K562 (cell line): ENCODE results near the gene TEAD4. TPM values are rescaled to one million over a fixed set of nuclear protein-coding genes. Genes with fewer than 3 reads are reported as not detected.

Experiments
- ATAC-seq: fragments of 200-7000 bp; cut with Tn5 transposase; 3 replicates; pipeline ENCODE4 v1.9.1; 2020; ENCODE audit warnings: moderate library complexity
- BruUV-seq: library from RNA; stranded (reverse); fragments of 400-500 nt; replicated peaks from 2 replicates; lab custom pipeline; 2021; lab: Mats Ljungman, UMichigan
- CTCF ChIA-PET: fragments of 300-600 bp; formaldehyde crosslinking; extraction: SDS; loops from one replicate; lab custom pipeline; 2021; ENCODE audit warnings: low intra/inter-chr PET ratio; lab: Yijun Ruan, JAX
- POLR2A ChIA-PET: fragments of 300-600, 350-650 bp; sonication (Branson Sonifier 250); formaldehyde crosslinking; extraction: SDS; loops from one replicate; lab custom pipeline; 2021; ENCODE audit warnings: antibody characterized with exemption, inconsistent platforms; lab: Yijun Ruan, JAX
- DNase-seq, 4 experiments: peaks; one replicate each; pipeline versions ENCODE4 v3.0.0 to v3.0.0-alpha.2; 2011 to 2018; ENCODE audit warnings: low spot score in 3 of 4, mixed read lengths in 3 of 4; ENCODE audit errors: extremely low read depth in 1 of 4
- FAIRE-seq: peaks from 2 replicates; lab custom pipeline; 2011; peaks lifted over from hg19 to GRCh38; lab: Jason Lieb, UNC
- H2AFZ ChIP-seq: 2 replicates; pipeline ENCODE4 v1.6.0; 2011; ENCODE audit warnings: low read depth, low read length, control low read depth, inconsistent platforms
- H3K27ac ChIP-seq: fragments of 200-600 bp; 3 replicates; pipeline ENCODE4 v1.8.0; 2011; ENCODE audit warnings: low read depth, mild to moderate bottlenecking, control low read depth, inconsistent platforms, low read length, moderate library complexity, mixed read lengths; ENCODE audit errors: extremely low read depth
- H3K27me3 ChIP-seq, 2 experiments: fragments of 300-600 bp in 1 of 2; 2 replicates in 1 of 2; 3 replicates in 1 of 2; pipeline versions ENCODE4 v1.6.0 to v1.8.0; 2011; ENCODE audit warnings: inconsistent platforms in 2 of 2, low read length in 2 of 2, mild to moderate bottlenecking in 1 of 2, mixed read lengths in 1 of 2, moderate library complexity in 1 of 2; ENCODE audit not compliant: control insufficient read depth in 2 of 2, insufficient read depth in 2 of 2
- H3K36me3 ChIP-seq: fragments of 300-600 bp; 3 replicates; pipeline ENCODE4 v1.8.0; 2011; ENCODE audit warnings: mild to moderate bottlenecking, low read length, inconsistent platforms; ENCODE audit not compliant: control insufficient read depth, insufficient read depth
- H3K4me1 ChIP-seq, 2 experiments: fragments of 200-600 bp in 1 of 2; replicated peaks in 1 of 2; 2 replicates in 1 of 2; 3 replicates in 1 of 2; pipeline versions ENCODE4 v1.5.1 to v1.8.0; 2011; ENCODE audit warnings: inconsistent platforms in 2 of 2, low read length in 2 of 2, mild to moderate bottlenecking in 1 of 2, mixed read lengths in 1 of 2, moderate library complexity in 1 of 2; ENCODE audit not compliant: control insufficient read depth in 2 of 2, insufficient read depth in 2 of 2
- H3K4me2 ChIP-seq: 2 replicates; pipeline ENCODE4 v1.6.1; 2011; ENCODE audit warnings: low read length, control low read depth, inconsistent platforms, mixed read lengths; ENCODE audit not compliant: insufficient read depth
- H3K4me3 ChIP-seq: fragments of 200-600 bp; sonication (generic), shearing (Covaris generic); 2 replicates; pipeline ENCODE4 v1.5.1; 2016; ENCODE audit warnings: control low read depth, inconsistent platforms
- H3K79me2 ChIP-seq: fragments of 200-600 bp; 3 replicates; pipeline ENCODE4 v1.8.0; 2011; ENCODE audit warnings: low read length, inconsistent platforms; ENCODE audit not compliant: control insufficient read depth, insufficient read depth
- H3K9ac ChIP-seq, 2 experiments: 2 replicates each; pipeline versions ENCODE4 v1.6.0 to v1.6.1; 2011; ENCODE audit warnings: low read depth in 2 of 2, low read length in 2 of 2, control low read depth in 1 of 2, inconsistent platforms in 1 of 2, mild to moderate bottlenecking in 1 of 2, mixed read lengths in 1 of 2; ENCODE audit not compliant: insufficient read depth in 1 of 2
- H3K9me1 ChIP-seq: one replicate; pipeline ENCODE4 v1.6.0; 2011; ENCODE audit warnings: inconsistent platforms, mild to moderate bottlenecking, low read length, moderate library complexity; ENCODE audit not compliant: control insufficient read depth, insufficient read depth
- H3K9me3 ChIP-seq: replicated peaks from 2 replicates; pipeline ENCODE4 v1.5.1; 2011; ENCODE audit warnings: low read depth, low read length, inconsistent platforms; ENCODE audit not compliant: control insufficient read depth, insufficient read depth
- H4K20me1 ChIP-seq: replicated peaks from 2 replicates; pipeline ENCODE4 v1.6.1; 2011; ENCODE audit warnings: low read length, inconsistent platforms, mixed read lengths; ENCODE audit not compliant: control insufficient read depth, insufficient read depth
- BACH1 ChIP-seq: fragments of 200-800 bp; sonication (Bioruptor generic); IDR thresholded peaks from 2 replicates; pipeline ENCODE4 v1.6.1; 2016; ENCODE audit warnings: missing genetic modification characterization, missing compliant biosample characterization
- BRD9 ChIP-seq: fragments of 450-650 bp; IDR thresholded peaks from 2 replicates; pipeline ENCODE4 v1.6.1; 2018; ENCODE audit warnings: low read depth; ENCODE audit not compliant: partially characterized antibody
- MEIS2 ChIP-seq: fragments of 450-650 bp; IDR thresholded peaks from 2 replicates; pipeline ENCODE4 v1.6.1; 2014; ENCODE audit warnings: mild to moderate bottlenecking; ENCODE audit not compliant: partially characterized antibody
- NCOA6 ChIP-seq: fragments of 450-650 bp; IDR thresholded peaks from 2 replicates; pipeline ENCODE4 v1.6.1; 2017; ENCODE audit warnings: mild to moderate bottlenecking
- NR2C1 ChIP-seq, 2 experiments: fragments of 450-650 bp; IDR thresholded peaks; 2 replicates each; pipeline ENCODE4 v1.6.1; 2017; ENCODE audit warnings: mild to moderate bottlenecking in 2 of 2, antibody characterized with exemption in 1 of 2, inconsistent platforms in 1 of 2, missing compliant biosample characterization in 1 of 2, missing genetic modification characterization in 1 of 2
- RBM15 ChIP-seq: fragments of 200-400 bp; formaldehyde crosslinking; IDR thresholded peaks from 2 replicates; pipeline ENCODE4 v1.6.1; 2018; ENCODE audit warnings: mild to moderate bottlenecking, low read length, moderate library complexity; ENCODE audit not compliant: insufficient read depth
- U2AF1 ChIP-seq: fragments of 200-400 bp; formaldehyde crosslinking; optimal IDR thresholded peaks from 2 replicates; pipeline ENCODE3; 2017; ENCODE audit warnings: mild to moderate bottlenecking, low read depth, low read length, moderate library complexity
- ZNF133 ChIP-seq: fragments of 250-450 bp; sonication (Bioruptor Pico); IDR thresholded peaks from 2 replicates; pipeline ENCODE4 v1.4.0; 2020; ENCODE audit warnings: mild to moderate bottlenecking
- ZNF23 ChIP-seq: fragments of 250-450 bp; sonication (Bioruptor Pico); IDR thresholded peaks from 2 replicates; pipeline ENCODE4 v1.4.0; 2020; ENCODE audit warnings: mild to moderate bottlenecking
- WGBS: fragments of 100-300 bp; shearing (Covaris generic); methylation state at CpG from one replicate; pipeline ENCODE4 v1.1.6; 2016; ENCODE audit warnings: low coverage, mixed read lengths; ENCODE audit not compliant: insufficient coverage; ENCODE audit errors: missing lambda C conversion rate; 5-methylcytosine and 5-hydroxymethylcytosine counted together
- in situ Hi-C: fragments of 300-500 bp; cut with MboI; formaldehyde crosslinking; loops from 4 replicates; pipeline ENCODE4 v1.15.0; 2018; ENCODE audit warnings: inconsistent platforms, mixed read lengths
- intact Hi-C: fragments of 100-400 bp; cut with micrococcal nuclease; formaldehyde crosslinking; loops from 2 replicates; pipeline ENCODE4 v1.14.2; 2022
- polyA plus RNA-seq, 8 experiments: library from polyadenylated mRNA; depleted of rRNA in 4 of 8; stranded (reverse) in 5 of 8; unstranded in 3 of 8; fragments of >200 nt; fragmentation: Nextera tagmentation in 2 of 8; fragmentation: Illumina TruSeq in 1 of 8; extraction: Ambion mirVana in 2 of 8; extraction: Trizol in 1 of 8; gene quantifications; 2 replicates each; pipeline versions ENCODE4 v1.2.1 to v1.2.3, GENCODE V29; 2011 to 2014; ENCODE audit warnings: inconsistent platforms in 1 of 8, missing spikeins in 1 of 8
- total RNA-seq, 7 experiments: library from RNA; depleted of rRNA in 6 of 7; stranded (reverse); fragments of >200 nt in 6 of 7; fragmentation: Illumina TruSeq in 2 of 7; extraction: Trizol in 2 of 7; gene quantifications; 2 replicates each; pipeline versions ENCODE4 v1.2.1 to v1.2.3, GENCODE V29; 2011 to 2021; ENCODE audit warnings: low replicate concordance in 1 of 7
- TF ChIP-seq, protein P1 (sequence below): fragments of 450-650 bp; formaldehyde crosslinking; IDR thresholded peaks from 2 replicates; pipeline ENCODE4 v1.4.0; 2020; ENCODE audit warnings: mild to moderate bottlenecking, moderate library complexity
- TF ChIP-seq, protein P2 (sequence below): fragments of 200-600 bp; sonication (generic); IDR thresholded peaks from one replicate; pipeline ENCODE4 v1.6.1; 2012; ENCODE audit warnings: mild to moderate bottlenecking, low read depth, low read length, inconsistent platforms

TEAD4 gene
- total and polyA plus RNA-seq, 9 of the 15 experiments (the other 6 are each of a cell fraction or from before 2014, with no cell fraction given): 0.82 to 40.0 (median 17.0) TPM

DNA sequence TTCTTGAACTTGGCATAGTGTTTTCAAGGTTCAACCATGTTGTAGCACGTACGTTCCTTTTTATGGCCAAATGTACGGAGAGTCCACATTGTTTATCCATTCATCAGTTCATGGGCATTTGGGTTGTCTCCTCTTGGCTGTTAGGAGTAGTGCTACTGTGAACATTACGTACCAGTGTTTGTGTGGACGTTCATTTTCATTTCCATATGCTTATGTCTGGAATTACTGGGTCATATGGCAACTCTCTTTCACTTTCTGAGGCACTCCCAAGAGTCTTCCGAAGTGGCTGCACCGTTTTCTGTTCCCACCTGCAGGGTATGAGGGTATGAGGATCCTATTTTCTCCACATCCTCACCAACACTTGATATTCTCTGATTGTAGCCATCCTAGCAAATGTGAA, 68.9 kb downstream of the TEAD4 start:
- no peak overlapping the region for H3K4me3 ChIP-seq
- H4K20me1 ChIP-seq: no peaks in the 10 kb centered on the region
- POLR2A ChIA-PET: interaction anchor here (1.0 kb wide), 1 partner anchor 33 kb away, joined by 3 read pairs; no protein-coding TSS in a partner anchor
- H3K79me2 ChIP-seq: no peaks in the 10 kb centered on the region
- H3K36me3 ChIP-seq: peaks cover 30% of the 10 kb centered on the region; the same call in 2 of the 3 replicates
- no peaks in the 10 kb centered on the region for H3K9me3 ChIP-seq
- in situ Hi-C loops: no loop called here
- no TSS peak for BruUV-seq
- no peaks in the 10 kb centered on the region for H3K27me3 ChIP-seq
- no peak overlapping the region for H3K9ac ChIP-seq
- no peak overlapping the region for H3K27ac ChIP-seq
- H2AFZ ChIP-seq: no peak overlapping the region
- FAIRE-seq (no peak), ATAC-seq (no peak), DNase-seq (no peak)
- WGBS: 79% methylated on average over 7 of the region's 7 CpGs
- no peak overlapping the region for H3K4me2 ChIP-seq
- CTCF ChIA-PET: no interaction called here
- intact Hi-C loops: no loop called here
- no peaks in the 10 kb centered on the region for H3K9me1 ChIP-seq
- H3K4me1 ChIP-seq: peaks cover 0 to 8% of the 10 kb centered on the region in 2 experiments; a peak in 2 of 5 replicates
- TF ChIP-seq ZNF133 (CRISPR knock-in tag): no peak
- no peak for TF ChIP-seq BRD9
- TF ChIP-seq ZNF23 (CRISPR knock-in tag): no peak
- TF ChIP-seq, protein P1, sequence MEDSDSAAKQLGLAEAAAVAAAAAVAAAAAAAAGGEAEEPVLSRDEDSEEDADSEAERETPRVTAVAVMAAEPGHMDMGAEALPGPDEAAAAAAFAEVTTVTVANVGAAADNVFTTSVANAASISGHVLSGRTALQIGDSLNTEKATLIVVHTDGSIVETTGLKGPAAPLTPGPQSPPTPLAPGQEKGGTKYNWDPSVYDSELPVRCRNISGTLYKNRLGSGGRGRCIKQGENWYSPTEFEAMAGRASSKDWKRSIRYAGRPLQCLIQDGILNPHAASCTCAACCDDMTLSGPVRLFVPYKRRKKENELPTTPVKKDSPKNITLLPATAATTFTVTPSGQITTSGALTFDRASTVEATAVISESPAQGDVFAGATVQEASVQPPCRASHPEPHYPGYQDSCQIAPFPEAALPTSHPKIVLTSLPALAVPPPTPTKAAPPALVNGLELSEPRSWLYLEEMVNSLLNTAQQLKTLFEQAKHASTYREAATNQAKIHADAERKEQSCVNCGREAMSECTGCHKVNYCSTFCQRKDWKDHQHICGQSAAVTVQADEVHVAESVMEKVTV: no peak
- TF ChIP-seq, protein P2, sequence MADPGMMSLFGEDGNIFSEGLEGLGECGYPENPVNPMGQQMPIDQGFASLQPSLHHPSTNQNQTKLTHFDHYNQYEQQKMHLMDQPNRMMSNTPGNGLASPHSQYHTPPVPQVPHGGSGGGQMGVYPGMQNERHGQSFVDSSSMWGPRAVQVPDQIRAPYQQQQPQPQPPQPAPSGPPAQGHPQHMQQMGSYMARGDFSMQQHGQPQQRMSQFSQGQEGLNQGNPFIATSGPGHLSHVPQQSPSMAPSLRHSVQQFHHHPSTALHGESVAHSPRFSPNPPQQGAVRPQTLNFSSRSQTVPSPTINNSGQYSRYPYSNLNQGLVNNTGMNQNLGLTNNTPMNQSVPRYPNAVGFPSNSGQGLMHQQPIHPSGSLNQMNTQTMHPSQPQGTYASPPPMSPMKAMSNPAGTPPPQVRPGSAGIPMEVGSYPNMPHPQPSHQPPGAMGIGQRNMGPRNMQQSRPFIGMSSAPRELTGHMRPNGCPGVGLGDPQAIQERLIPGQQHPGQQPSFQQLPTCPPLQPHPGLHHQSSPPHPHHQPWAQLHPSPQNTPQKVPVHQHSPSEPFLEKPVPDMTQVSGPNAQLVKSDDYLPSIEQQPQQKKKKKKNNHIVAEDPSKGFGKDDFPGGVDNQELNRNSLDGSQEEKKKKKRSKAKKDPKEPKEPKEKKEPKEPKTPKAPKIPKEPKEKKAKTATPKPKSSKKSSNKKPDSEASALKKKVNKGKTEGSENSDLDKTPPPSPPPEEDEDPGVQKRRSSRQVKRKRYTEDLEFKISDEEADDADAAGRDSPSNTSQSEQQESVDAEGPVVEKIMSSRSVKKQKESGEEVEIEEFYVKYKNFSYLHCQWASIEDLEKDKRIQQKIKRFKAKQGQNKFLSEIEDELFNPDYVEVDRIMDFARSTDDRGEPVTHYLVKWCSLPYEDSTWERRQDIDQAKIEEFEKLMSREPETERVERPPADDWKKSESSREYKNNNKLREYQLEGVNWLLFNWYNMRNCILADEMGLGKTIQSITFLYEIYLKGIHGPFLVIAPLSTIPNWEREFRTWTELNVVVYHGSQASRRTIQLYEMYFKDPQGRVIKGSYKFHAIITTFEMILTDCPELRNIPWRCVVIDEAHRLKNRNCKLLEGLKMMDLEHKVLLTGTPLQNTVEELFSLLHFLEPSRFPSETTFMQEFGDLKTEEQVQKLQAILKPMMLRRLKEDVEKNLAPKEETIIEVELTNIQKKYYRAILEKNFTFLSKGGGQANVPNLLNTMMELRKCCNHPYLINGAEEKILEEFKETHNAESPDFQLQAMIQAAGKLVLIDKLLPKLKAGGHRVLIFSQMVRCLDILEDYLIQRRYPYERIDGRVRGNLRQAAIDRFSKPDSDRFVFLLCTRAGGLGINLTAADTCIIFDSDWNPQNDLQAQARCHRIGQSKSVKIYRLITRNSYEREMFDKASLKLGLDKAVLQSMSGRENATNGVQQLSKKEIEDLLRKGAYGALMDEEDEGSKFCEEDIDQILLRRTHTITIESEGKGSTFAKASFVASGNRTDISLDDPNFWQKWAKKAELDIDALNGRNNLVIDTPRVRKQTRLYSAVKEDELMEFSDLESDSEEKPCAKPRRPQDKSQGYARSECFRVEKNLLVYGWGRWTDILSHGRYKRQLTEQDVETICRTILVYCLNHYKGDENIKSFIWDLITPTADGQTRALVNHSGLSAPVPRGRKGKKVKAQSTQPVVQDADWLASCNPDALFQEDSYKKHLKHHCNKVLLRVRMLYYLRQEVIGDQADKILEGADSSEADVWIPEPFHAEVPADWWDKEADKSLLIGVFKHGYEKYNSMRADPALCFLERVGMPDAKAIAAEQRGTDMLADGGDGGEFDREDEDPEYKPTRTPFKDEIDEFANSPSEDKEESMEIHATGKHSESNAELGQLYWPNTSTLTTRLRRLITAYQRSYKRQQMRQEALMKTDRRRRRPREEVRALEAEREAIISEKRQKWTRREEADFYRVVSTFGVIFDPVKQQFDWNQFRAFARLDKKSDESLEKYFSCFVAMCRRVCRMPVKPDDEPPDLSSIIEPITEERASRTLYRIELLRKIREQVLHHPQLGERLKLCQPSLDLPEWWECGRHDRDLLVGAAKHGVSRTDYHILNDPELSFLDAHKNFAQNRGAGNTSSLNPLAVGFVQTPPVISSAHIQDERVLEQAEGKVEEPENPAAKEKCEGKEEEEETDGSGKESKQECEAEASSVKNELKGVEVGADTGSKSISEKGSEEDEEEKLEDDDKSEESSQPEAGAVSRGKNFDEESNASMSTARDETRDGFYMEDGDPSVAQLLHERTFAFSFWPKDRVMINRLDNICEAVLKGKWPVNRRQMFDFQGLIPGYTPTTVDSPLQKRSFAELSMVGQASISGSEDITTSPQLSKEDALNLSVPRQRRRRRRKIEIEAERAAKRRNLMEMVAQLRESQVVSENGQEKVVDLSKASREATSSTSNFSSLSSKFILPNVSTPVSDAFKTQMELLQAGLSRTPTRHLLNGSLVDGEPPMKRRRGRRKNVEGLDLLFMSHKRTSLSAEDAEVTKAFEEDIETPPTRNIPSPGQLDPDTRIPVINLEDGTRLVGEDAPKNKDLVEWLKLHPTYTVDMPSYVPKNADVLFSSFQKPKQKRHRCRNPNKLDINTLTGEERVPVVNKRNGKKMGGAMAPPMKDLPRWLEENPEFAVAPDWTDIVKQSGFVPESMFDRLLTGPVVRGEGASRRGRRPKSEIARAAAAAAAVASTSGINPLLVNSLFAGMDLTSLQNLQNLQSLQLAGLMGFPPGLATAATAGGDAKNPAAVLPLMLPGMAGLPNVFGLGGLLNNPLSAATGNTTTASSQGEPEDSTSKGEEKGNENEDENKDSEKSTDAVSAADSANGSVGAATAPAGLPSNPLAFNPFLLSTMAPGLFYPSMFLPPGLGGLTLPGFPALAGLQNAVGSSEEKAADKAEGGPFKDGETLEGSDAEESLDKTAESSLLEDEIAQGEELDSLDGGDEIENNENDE: no peak
- TF ChIP-seq NCOA6: no peak
- TF ChIP-seq BACH1 (tag): no peak
- TF ChIP-seq RBM15: no peak
- TF ChIP-seq U2AF1: no peak
- TF ChIP-seq NR2C1 (IDR thresholded peaks at IDR 0.05): no peak
- no peak for TF ChIP-seq NR2C1 (tag; IDR thresholded peaks at IDR 0.05)
- TF ChIP-seq MEIS2: no peak
